Upper lobe of left lung (tissue), 4 donors: ENCODE measurements around the gene TBXAS1.

Experiments
- CTCF ChIP-seq, 6 experiments: fragments of 450-650 bp in 4 of 6; fragments of 200-600 bp in 2 of 6; sonication (generic) in 2 of 6; IDR thresholded peaks; one replicate each; pipeline ENCODE4 v1.5.1; 2016 to 2019; ENCODE audit warnings: antibody characterized with exemption in 6 of 6
- POLR2A ChIP-seq, 4 donors: fragments of 450-650 bp; IDR thresholded peaks; one replicate each; pipeline ENCODE4 v1.5.1; 2016 to 2017; ENCODE audit warnings: antibody characterized with exemption in 4 of 4, mild to moderate bottlenecking in 2 of 4
- POLR2AphosphoS5 ChIP-seq, 2 donors: sonication (generic); formaldehyde crosslinking; IDR thresholded peaks; one replicate each; pipeline ENCODE4 v1.5.1; 2017; ENCODE audit warnings: antibody characterized with exemption in 2 of 2

GRCh38 chr7:139821349-139822105 is 7.5 kb upstream of the TBXAS1 start:
- no peak for TF ChIP-seq POLR2AphosphoS5 (IDR thresholded peaks at IDR 0.05)
- no peak for TF ChIP-seq CTCF (IDR thresholded peaks at IDR 0.05)
- TF ChIP-seq POLR2A (IDR thresholded peaks at IDR 0.05), result no peak
